Fibroblast of lung (primary cell): ENCODE measurements around the gene ZBTB14. TPM values are rescaled to one million over a fixed set of nuclear protein-coding genes. Genes with fewer than 3 reads are reported as not detected.

Experiments
- DNase-seq, 2 donors: peaks; one replicate each; pipeline versions ENCODE4 v3.0.0 to v3.0.0-alpha.2; 2010; ENCODE audit warnings: low read depth in 2 of 2
- H2AFZ ChIP-seq: 2 replicates; pipeline ENCODE4 v1.5.1; 2012; ENCODE audit warnings: low read length, control low read depth, inconsistent platforms
- H3K27ac ChIP-seq: 2 replicates; pipeline ENCODE4 v1.5.1; 2011; ENCODE audit warnings: low read length, control low read depth; ENCODE audit not compliant: insufficient read depth
- H3K27me3 ChIP-seq: 2 replicates; pipeline ENCODE4 v1.5.1; 2011; ENCODE audit warnings: mild to moderate bottlenecking, low read length; ENCODE audit not compliant: control insufficient read depth, insufficient read depth
- H3K36me3 ChIP-seq: 2 replicates; pipeline ENCODE4 v1.5.1; 2011; ENCODE audit warnings: low read length; ENCODE audit not compliant: control insufficient read depth, insufficient read depth
- H3K4me1 ChIP-seq: 2 replicates; pipeline ENCODE4 v1.5.1; 2011; ENCODE audit warnings: low read length; ENCODE audit not compliant: control insufficient read depth, insufficient read depth; ENCODE audit errors: extremely low read depth
- H3K4me2 ChIP-seq: 2 replicates; pipeline ENCODE4 v1.5.1; 2011; ENCODE audit warnings: low read length, control low read depth; ENCODE audit not compliant: insufficient read depth; ENCODE audit errors: extremely low read depth
- H3K4me3 ChIP-seq, 4 experiments: fragments of 200-600 bp in 1 of 4; sonication (generic) in 1 of 4; replicated peaks in 1 of 4; 2 replicates each; pipeline ENCODE4 v1.5.1; 2011 to 2016; ENCODE audit warnings: low read length in 4 of 4, low read depth in 3 of 4, mild to moderate bottlenecking in 3 of 4, control low read depth in 2 of 4, inconsistent platforms in 1 of 4, mixed read lengths in 1 of 4; ENCODE audit not compliant: insufficient read depth in 1 of 4; ENCODE audit errors: control extremely low read depth in 1 of 4
- H3K79me2 ChIP-seq: 2 replicates; pipeline ENCODE4 v1.5.1; 2012; ENCODE audit warnings: mild to moderate bottlenecking, low read length, inconsistent platforms; ENCODE audit not compliant: control insufficient read depth, insufficient read depth
- H3K9ac ChIP-seq: 2 replicates; pipeline ENCODE4 v1.5.1; 2011; ENCODE audit warnings: mild to moderate bottlenecking, low read length, control low read depth; ENCODE audit not compliant: insufficient read depth
- H3K9me3 ChIP-seq: 2 replicates; pipeline ENCODE4 v1.5.1; 2012; ENCODE audit warnings: low read depth, low read length; ENCODE audit not compliant: control insufficient read depth, insufficient read depth
- H4K20me1 ChIP-seq: 2 replicates; pipeline ENCODE4 v1.5.1; 2011; ENCODE audit warnings: low read length; ENCODE audit not compliant: control insufficient read depth, insufficient read depth; ENCODE audit errors: extremely low read depth
- polyA plus RNA-seq, 2 donors: library from polyadenylated mRNA; depleted of rRNA in 1 of 2; stranded (reverse) in 1 of 2; unstranded in 1 of 2; fragments of >200 nt; gene quantifications; 2 replicates each; pipeline ENCODE4 v1.2.1, GENCODE V29; 2011 to 2012; ENCODE audit warnings: missing spikeins in 1 of 2
- total RNA-seq: library from RNA; depleted of rRNA; stranded (reverse); fragments of >200 nt; gene quantifications from 2 replicates; pipeline ENCODE4 v1.2.1, GENCODE V29; 2014
- TF ChIP-seq, protein P1 (sequence below), 2 donors: IDR thresholded peaks in 1 of 2; conservative IDR thresholded peaks in 1 of 2; 1 replicate in 1 of 2; 2 replicates in 1 of 2; pipeline ENCODE4 v1.5.1; 2011 to 2012; ENCODE audit warnings: low read length in 2 of 2, control low read depth in 1 of 2, inconsistent platforms in 1 of 2, low read depth in 1 of 2, mild to moderate bottlenecking in 1 of 2

The ZBTB14 gene
- total and polyA plus RNA-seq, 2 donors (not counting 1 experiment from before 2014, with no cell fraction given), result 9.7 to 15.1 TPM

DNA sequence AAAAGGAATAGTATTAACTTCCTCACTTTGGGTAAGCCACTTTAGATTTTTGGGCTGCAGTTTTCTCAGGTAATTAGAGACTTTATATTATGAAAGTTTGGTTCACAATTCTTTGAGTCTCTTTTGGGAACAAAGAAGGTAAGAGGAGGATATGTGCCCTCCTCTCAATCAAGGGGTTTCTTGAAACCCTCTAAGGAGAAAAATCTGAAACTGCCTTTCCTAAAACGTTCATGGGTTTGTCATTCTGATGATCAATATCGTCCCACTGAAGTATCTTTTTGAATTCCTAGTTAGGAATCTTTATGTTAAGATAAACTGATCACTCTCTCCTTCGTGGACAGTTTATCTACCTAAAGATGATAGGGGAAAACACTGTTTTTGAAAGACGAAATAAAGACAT, 56.1 kb downstream of the ZBTB14 start:
- TF ChIP-seq, protein P1, sequence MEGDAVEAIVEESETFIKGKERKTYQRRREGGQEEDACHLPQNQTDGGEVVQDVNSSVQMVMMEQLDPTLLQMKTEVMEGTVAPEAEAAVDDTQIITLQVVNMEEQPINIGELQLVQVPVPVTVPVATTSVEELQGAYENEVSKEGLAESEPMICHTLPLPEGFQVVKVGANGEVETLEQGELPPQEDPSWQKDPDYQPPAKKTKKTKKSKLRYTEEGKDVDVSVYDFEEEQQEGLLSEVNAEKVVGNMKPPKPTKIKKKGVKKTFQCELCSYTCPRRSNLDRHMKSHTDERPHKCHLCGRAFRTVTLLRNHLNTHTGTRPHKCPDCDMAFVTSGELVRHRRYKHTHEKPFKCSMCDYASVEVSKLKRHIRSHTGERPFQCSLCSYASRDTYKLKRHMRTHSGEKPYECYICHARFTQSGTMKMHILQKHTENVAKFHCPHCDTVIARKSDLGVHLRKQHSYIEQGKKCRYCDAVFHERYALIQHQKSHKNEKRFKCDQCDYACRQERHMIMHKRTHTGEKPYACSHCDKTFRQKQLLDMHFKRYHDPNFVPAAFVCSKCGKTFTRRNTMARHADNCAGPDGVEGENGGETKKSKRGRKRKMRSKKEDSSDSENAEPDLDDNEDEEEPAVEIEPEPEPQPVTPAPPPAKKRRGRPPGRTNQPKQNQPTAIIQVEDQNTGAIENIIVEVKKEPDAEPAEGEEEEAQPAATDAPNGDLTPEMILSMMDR (conservative IDR thresholded peaks at IDR 0.05 in 1 of 2, IDR thresholded peaks at IDR 0.05 in 1 of 2; ENCODE audit: low read depth in 1 of 2, low read length in 2 of 2), result no peak

More for the DNA sequence above, 56.1 kb downstream of the ZBTB14 start:
- Histone ChIP-seq H2AFZ (no peak overlapping the region), H3K27me3 (no peaks in the 10 kb centered on the region), H4K20me1 (no peaks in the 10 kb centered on the region), H3K4me2 (peak overlapping the region; percentile 69), H3K9ac (no peak overlapping the region), H3K4me1 (peaks cover 3% of the 10 kb centered on the region), H3K27ac (no peak overlapping the region), H3K79me2 (peaks cover 19% of the 10 kb centered on the region), H3K4me3 (peak overlapping the region; percentile 68 to 91 (median 88)), H3K36me3 (peaks cover 1% of the 10 kb centered on the region), H3K9me3 (no peaks in the 10 kb centered on the region)
- DNase-seq, result no peak

Other genes starting within 250 kb of the ZBTB14 start
- gene AKAIN1, start 98.5 kb downstream of the ZBTB14 start, total RNA-seq, result not detected in 2 replicates
- not detected in 2 replicates for gene AKAIN1, start 98.5 kb downstream of the ZBTB14 start, polyA plus RNA-seq
- 29.9 and 37.0 TPM in 2 replicates for gene EPB41L3, start 248.3 kb upstream of the ZBTB14 start, total RNA-seq
- gene EPB41L3, start 248.3 kb upstream of the ZBTB14 start, polyA plus RNA-seq, result 3.1 and 34.0 TPM in 2 replicates